Naive thymus-derived CD8-positive, alpha-beta T cell (primary cell): ENCODE data around the gene TMEM176B. TPM values are rescaled to one million over a fixed set of nuclear protein-coding genes. Genes with fewer than 3 reads are reported as not detected.

Experiments used
- ATAC-seq, 2 donors: fragments of 150-1000 bp; cut with Tn5 transposase in 1 of 2; sonication (Bioruptor Pico), chemical (Tn5 transposase) in 1 of 2; 1 replicate in 1 of 2; 2 replicates in 1 of 2; pipeline ENCODE4 v1.10.0; 2021; ENCODE audit warnings: mild to moderate bottlenecking in 2 of 2, moderate library complexity in 2 of 2
- POLR2A ChIA-PET: fragments of 350-600 bp; sonication (Branson Sonifier 250); formaldehyde crosslinking; loops from one replicate; lab custom pipeline; 2021; ENCODE audit warnings: antibody characterized with exemption; lab: Charles Lee
- DNase-seq, 10 donors: peaks; one replicate each; pipeline versions ENCODE4 v3.0.0 to v3.0.0-alpha.2; 2020 to 2022
- H3K27ac Mint-ChIP-seq, 10 donors: one replicate each; pipeline ENCODE4 v1.8.0; 2020 to 2022; ENCODE audit warnings: mild to moderate bottlenecking in 10 of 10, mixed read lengths in 10 of 10, moderate library complexity in 4 of 10, inconsistent platforms in 1 of 10
- H3K27me3 Mint-ChIP-seq, 5 donors: one replicate each; pipeline ENCODE4 v1.8.0; 2021 to 2022; ENCODE audit warnings: mixed read lengths in 5 of 5
- H3K36me3 Mint-ChIP-seq, 3 donors: one replicate each; pipeline ENCODE4 v1.8.0; 2020 to 2022; ENCODE audit warnings: mixed read lengths in 3 of 3, mild to moderate bottlenecking in 2 of 3, inconsistent platforms in 1 of 3
- H3K4me1 Mint-ChIP-seq, 4 donors: one replicate each; pipeline ENCODE4 v1.8.0; 2021 to 2022; ENCODE audit warnings: mixed read lengths in 4 of 4
- H3K4me3 Mint-ChIP-seq, 10 donors: one replicate each; pipeline ENCODE4 v1.8.0; 2020 to 2022; ENCODE audit warnings: mild to moderate bottlenecking in 10 of 10, mixed read lengths in 10 of 10, moderate library complexity in 6 of 10, inconsistent platforms in 1 of 10
- H3K9me3 Mint-ChIP-seq, 9 donors: one replicate each; pipeline ENCODE4 v1.8.0; 2020 to 2022; ENCODE audit warnings: mixed read lengths in 9 of 9, mild to moderate bottlenecking in 3 of 9, inconsistent platforms in 1 of 9, moderate library complexity in 1 of 9
- polyA plus RNA-seq, 3 donors: library from polyadenylated mRNA; unstranded; fragments of 300-500 nt; fragmentation: Illumina TruSeq; gene quantifications; one replicate each; pipeline ENCODE4 v1.2.3, GENCODE V29; 2021
- total RNA-seq, 8 experiments: library from RNA in 2 of 8; stranded (reverse) in 2 of 8; gene quantifications; one replicate each; pipeline ENCODE4 v1.2.3 and lab custom pipeline; 2021 to 2026

Gene TMEM176B
- total RNA-seq (not detected), polyA plus RNA-seq (under 1 TPM in 1 of 3 donors, not detected in 2; 0.69 TPM), total RNA-seq (lab: John Stamatoyannopoulos, UW) (0 to 0.34 (median 0) reads per million in 6 experiments)

DNA sequence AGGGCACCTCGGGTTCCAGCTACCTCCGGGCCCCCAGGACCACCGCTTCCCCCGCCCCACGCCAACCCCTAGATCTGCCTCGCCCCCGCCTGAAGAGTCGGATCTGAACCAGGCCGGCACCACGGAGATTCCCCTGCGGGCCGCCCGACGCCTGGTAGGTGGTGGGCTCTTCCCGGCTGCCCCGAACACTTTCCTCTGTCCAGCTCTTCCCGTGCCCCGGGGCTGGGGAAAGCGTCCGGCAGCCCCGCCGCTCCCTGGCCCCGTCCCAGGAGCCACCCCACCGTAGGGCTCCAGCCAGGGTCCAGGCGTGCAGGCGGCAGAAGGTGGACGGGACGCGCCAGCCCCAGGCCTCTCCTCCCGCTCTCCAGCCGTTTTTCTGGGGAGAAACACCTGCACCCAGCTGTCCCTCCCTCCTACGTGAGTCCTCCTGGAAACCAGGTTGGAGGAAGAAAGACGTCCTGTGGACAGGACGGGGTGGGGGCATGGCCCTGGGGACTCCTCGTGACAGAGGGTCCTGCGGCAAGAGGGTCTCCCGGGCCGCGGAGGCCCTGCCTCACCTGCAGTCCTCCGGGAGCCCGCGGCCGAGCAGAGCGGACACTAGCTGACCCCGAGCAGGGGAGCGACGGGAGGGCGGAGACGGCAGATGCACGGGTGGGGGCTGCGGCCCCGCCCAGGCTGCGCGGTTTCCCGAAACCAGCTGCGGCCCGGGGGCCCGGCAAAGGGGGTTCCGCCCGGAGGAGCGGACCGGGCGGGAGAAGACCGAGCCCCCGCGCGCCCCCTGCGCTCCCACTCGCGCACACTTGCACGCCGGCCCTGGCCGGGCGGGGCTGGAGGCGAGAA is at the start of gene TMEM176B:
TSS of gene TMEM176B (minus strand) at position 624 of the 840 bp plus-strand sequence. CDS start 3,795 bp downstream, outside the sequence.
- H3K4me1 Mint-ChIP-seq: peaks cover 10 to 16% (median 13%) of the 10 kb centered on the region in 4 donors
- peak within 1 kb of the TSS in 2 of 10 donors; percentile 7 to 36 for H3K27ac Mint-ChIP-seq
- DNase-seq: peak in 2 of 10 donors; percentile 4 to 14
- H3K9me3 Mint-ChIP-seq: peaks cover 0 to 14% (median 6%) of the 10 kb centered on the region in 9 donors
- peaks cover 3 to 5% (median 3%) of the 10 kb centered on the region in 3 donors for H3K36me3 Mint-ChIP-seq
- H3K4me3 Mint-ChIP-seq: peak within 1 kb of the TSS; percentile 48 to 81 (median 74)
- POLR2A ChIA-PET: no interaction called here
- peaks cover 11 to 45% (median 40%) of the 10 kb centered on the region in 5 donors for H3K27me3 Mint-ChIP-seq
- ATAC-seq: peak; percentile 45 to 61

- DNase-seq (peak in 1 of 10 donors; percentile 24), ATAC-seq (no peak)
- no peak overlapping the region for H3K4me3 Mint-ChIP-seq
- H3K36me3 Mint-ChIP-seq: no peaks in the 10 kb centered on the region
- peaks cover 0 to 8% (median 7%) of the 10 kb centered on the region in 4 donors for H3K4me1 Mint-ChIP-seq
- H3K27me3 Mint-ChIP-seq: peaks cover 11 to 27% (median 23%) of the 10 kb centered on the region in 5 donors
- POLR2A ChIA-PET: no interaction called here
- no peak overlapping the region for H3K27ac Mint-ChIP-seq
- no peaks in the 10 kb centered on the region for H3K9me3 Mint-ChIP-seq
Measured at GRCh38 chr7:150849204-150849775, 49.1 kb upstream of the TMEM176B start.

- POLR2A ChIA-PET: no interaction called here
Measured at GRCh38 chr7:150848561-150849115, 48.5 kb upstream of the TMEM176B start.

GRCh38 chr7:150848111-150848510 is 47.9 kb upstream of the TMEM176B start:
- Mint-ChIP-seq H3K36me3 (no peaks in the 10 kb centered on the region), H3K4me1 (peaks cover 0 to 8% (median 7%) of the 10 kb centered on the region in 4 donors), H3K27me3 (peaks cover 11 to 25% (median 23%) of the 10 kb centered on the region in 5 donors), H3K27ac (no peak overlapping the region), H3K9me3 (no peaks in the 10 kb centered on the region), H3K4me3 (no peak overlapping the region)
- POLR2A ChIA-PET: no interaction called here
- ATAC-seq (no peak), DNase-seq (peak in 1 of 10 donors; percentile 31)

More at GRCh38 chr7:150848561-150849115, 48.5 kb upstream of the TMEM176B start:
- ATAC-seq (no peak), DNase-seq (no peak)
- H3K27me3 Mint-ChIP-seq: peaks cover 11 to 26% (median 23%) of the 10 kb centered on the region in 5 donors
- no peaks in the 10 kb centered on the region for H3K36me3 Mint-ChIP-seq
- no peak overlapping the region for H3K4me3 Mint-ChIP-seq
- no peak overlapping the region for H3K27ac Mint-ChIP-seq
- H3K9me3 Mint-ChIP-seq: no peaks in the 10 kb centered on the region
- peaks cover 0 to 8% (median 7%) of the 10 kb centered on the region in 4 donors for H3K4me1 Mint-ChIP-seq

GRCh38 chr7:150847536-150847935 is 47.4 kb upstream of the TMEM176B start:
- Mint-ChIP-seq H3K9me3 (no peaks in the 10 kb centered on the region), H3K27ac (no peak overlapping the region), H3K36me3 (no peaks in the 10 kb centered on the region)

GRCh38 chr7:150846291-150847115 is 46.3 kb upstream of the TMEM176B start:
- H3K36me3 Mint-ChIP-seq: no peaks in the 10 kb centered on the region
- peaks cover 0 to 2% (median 0%) of the 10 kb centered on the region in 4 donors for H3K4me1 Mint-ChIP-seq
- peaks cover 7 to 11% (median 8%) of the 10 kb centered on the region in 5 donors for H3K27me3 Mint-ChIP-seq

More at GRCh38 chr7:150847536-150847935, 47.4 kb upstream of the TMEM176B start:
- Mint-ChIP-seq H3K27me3 (peaks cover 7 to 19% (median 18%) of the 10 kb centered on the region in 5 donors), H3K4me1 (peaks cover 0 to 7% (median 6%) of the 10 kb centered on the region in 4 donors), H3K4me3 (no peak overlapping the region)
- POLR2A ChIA-PET: no interaction called here
- no peak for DNase-seq
- ATAC-seq: no peak

DNA sequence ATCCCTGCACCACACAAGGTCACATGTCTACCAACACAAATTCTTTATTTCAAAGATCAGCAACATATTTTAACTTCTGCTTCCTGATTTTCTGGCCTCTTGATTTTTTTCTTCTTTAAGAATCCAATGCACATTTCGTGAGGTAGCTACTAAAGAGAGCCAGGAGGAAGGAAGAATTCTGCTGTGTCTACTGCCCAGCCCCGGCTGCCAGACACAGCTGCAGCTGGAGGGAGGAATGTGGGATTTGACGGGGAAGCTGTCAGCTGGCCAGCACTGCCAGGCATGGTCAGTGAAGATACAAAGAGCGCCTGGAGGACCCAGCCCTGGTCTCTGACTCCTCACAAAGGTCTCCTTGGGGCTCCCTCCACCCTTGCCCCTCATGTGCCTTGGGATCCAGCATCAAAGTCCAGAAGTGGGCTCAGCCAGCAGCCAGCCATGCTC is 45.3 kb upstream of the TMEM176B start:
- Mint-ChIP-seq H3K36me3 (no peaks in the 10 kb centered on the region), H3K4me3 (no peak overlapping the region), H3K27ac (peak overlapping the region in 1 of 10 donors; percentile 73), H3K4me1 (peaks cover 0 to 2% (median 0%) of the 10 kb centered on the region in 4 donors), H3K9me3 (no peaks in the 10 kb centered on the region), H3K27me3 (peaks cover 0 to 4% (median 0%) of the 10 kb centered on the region in 5 donors)
- ATAC-seq (no peak), DNase-seq (peak in 1 of 10 donors; percentile 35)
- POLR2A ChIA-PET: no interaction called here

More at GRCh38 chr7:150846291-150847115, 46.3 kb upstream of the TMEM176B start:
- no peak overlapping the region for H3K4me3 Mint-ChIP-seq
- POLR2A ChIA-PET: no interaction called here
- H3K9me3 Mint-ChIP-seq: no peaks in the 10 kb centered on the region
- H3K27ac Mint-ChIP-seq: peak overlapping the region in 1 of 10 donors; percentile 4
- DNase-seq (peak in 1 of 10 donors; percentile 45), ATAC-seq (no peak)

- H3K9me3 Mint-ChIP-seq: no peaks in the 10 kb centered on the region
- H3K4me1 Mint-ChIP-seq: peaks cover 0 to 1% (median 0%) of the 10 kb centered on the region in 4 donors
- H3K27ac Mint-ChIP-seq: no peak overlapping the region
- ATAC-seq (no peak), DNase-seq (peak in 1 of 10 donors; percentile 48)
- H3K4me3 Mint-ChIP-seq: no peak overlapping the region
- H3K27me3 Mint-ChIP-seq: peaks cover 0 to 4% (median 0%) of the 10 kb centered on the region in 5 donors
- POLR2A ChIA-PET: no interaction called here
- no peaks in the 10 kb centered on the region for H3K36me3 Mint-ChIP-seq
Measured at GRCh38 chr7:150842716-150843115, 42.6 kb upstream of the TMEM176B start.

DNA sequence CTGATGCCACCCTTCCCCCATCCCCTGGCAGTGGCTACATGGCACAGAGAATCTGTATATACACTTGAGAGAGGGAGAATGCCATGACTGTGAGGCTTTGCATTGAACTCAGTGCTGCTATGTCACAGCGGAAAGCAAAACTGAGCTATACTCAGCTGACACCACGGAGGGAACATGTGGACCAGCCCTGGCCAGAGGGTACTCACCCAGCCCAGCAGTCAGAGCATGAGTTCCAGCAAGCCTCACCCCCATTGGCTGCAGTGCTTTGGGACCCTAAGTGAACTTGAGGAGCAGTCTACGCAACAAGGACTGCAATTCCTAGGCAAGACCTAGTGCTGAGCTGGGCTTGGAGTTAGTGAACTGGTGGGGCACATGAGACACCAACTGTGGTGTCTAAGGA is 41.9 kb upstream of the TMEM176B start:
- DNase-seq (no peak), ATAC-seq (no peak)
- Mint-ChIP-seq H3K27ac (no peak overlapping the region), H3K9me3 (no peaks in the 10 kb centered on the region), H3K4me3 (no peak overlapping the region), H3K27me3 (peaks cover 0 to 2% (median 0%) of the 10 kb centered on the region in 5 donors), H3K36me3 (no peaks in the 10 kb centered on the region), H3K4me1 (peaks cover 0 to 1% (median 0%) of the 10 kb centered on the region in 4 donors)
- POLR2A ChIA-PET: no interaction called here

DNA sequence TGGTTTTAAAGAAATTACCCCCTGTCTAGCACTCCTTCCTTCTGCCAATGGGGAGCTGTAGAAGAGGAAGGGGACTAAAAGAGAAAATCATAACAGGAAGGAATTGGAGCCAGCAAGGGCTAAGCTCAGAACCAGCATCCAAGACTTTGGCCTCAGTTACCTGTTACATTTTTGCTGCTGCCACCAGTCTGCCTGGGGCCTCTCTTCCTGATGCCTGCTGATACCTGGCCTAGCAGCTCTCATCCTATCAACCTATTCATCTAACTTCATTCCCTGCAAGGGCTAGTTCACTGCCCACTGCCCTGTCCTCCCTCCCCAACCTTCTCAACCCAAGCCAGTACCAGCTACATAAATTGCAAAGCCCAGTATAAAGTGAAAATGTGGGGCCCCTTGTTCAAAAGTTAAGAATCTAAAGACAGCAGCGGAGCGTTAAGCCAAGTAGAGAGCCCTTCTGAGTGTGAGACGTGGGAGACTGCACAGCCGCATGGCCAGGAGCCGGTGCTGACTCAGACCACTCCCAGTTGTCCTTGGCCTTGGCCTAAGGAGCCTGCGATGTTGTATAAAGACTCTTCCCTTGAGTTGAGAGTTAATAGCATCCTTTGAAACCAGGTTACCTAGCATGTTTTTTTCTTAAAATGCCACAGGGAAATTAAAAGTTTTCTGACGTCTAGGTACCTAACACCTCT is 38.9 kb upstream of the TMEM176B start:
- peaks cover 3 to 10% (median 4%) of the 10 kb centered on the region in 5 donors for H3K27me3 Mint-ChIP-seq
- H3K9me3 Mint-ChIP-seq: no peaks in the 10 kb centered on the region
- ATAC-seq (no peak), DNase-seq (no peak)
- H3K4me3 Mint-ChIP-seq: no peak overlapping the region
- H3K4me1 Mint-ChIP-seq: peaks cover 0 to 1% (median 0%) of the 10 kb centered on the region in 4 donors
- H3K36me3 Mint-ChIP-seq: no peaks in the 10 kb centered on the region
- POLR2A ChIA-PET: no interaction called here
- H3K27ac Mint-ChIP-seq: no peak overlapping the region

- POLR2A ChIA-PET: interaction anchor here (0.6 kb wide), 1 partner anchor 468 kb away, joined by 4 read pairs; no protein-coding TSS in a partner anchor
- H3K36me3 Mint-ChIP-seq: peaks cover 0 to 2% (median 0%) of the 10 kb centered on the region in 3 donors
- no peaks in the 10 kb centered on the region for H3K9me3 Mint-ChIP-seq
- H3K4me1 Mint-ChIP-seq: peaks cover 0 to 1% (median 0%) of the 10 kb centered on the region in 4 donors
- H3K27ac Mint-ChIP-seq: no peak overlapping the region
- peaks cover 4 to 29% (median 15%) of the 10 kb centered on the region in 5 donors for H3K27me3 Mint-ChIP-seq
- DNase-seq: no peak
- ATAC-seq: no peak
- no peak overlapping the region for H3K4me3 Mint-ChIP-seq
Measured at GRCh38 chr7:150835702-150836280, 35.6 kb upstream of the TMEM176B start.
